ENCODE data around the gene ARHGAP27.

GRCh38 chr17:45403906-45404490, 28.7 kb downstream of the ARHGAP27 start:
- TF ChIP-seq, protein P1, sequence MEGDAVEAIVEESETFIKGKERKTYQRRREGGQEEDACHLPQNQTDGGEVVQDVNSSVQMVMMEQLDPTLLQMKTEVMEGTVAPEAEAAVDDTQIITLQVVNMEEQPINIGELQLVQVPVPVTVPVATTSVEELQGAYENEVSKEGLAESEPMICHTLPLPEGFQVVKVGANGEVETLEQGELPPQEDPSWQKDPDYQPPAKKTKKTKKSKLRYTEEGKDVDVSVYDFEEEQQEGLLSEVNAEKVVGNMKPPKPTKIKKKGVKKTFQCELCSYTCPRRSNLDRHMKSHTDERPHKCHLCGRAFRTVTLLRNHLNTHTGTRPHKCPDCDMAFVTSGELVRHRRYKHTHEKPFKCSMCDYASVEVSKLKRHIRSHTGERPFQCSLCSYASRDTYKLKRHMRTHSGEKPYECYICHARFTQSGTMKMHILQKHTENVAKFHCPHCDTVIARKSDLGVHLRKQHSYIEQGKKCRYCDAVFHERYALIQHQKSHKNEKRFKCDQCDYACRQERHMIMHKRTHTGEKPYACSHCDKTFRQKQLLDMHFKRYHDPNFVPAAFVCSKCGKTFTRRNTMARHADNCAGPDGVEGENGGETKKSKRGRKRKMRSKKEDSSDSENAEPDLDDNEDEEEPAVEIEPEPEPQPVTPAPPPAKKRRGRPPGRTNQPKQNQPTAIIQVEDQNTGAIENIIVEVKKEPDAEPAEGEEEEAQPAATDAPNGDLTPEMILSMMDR (conservative IDR thresholded peaks at IDR 0.05; ENCODE audit: low read depth, low read length) = no peak
- TF ChIP-seq EZH2 (IDR thresholded peaks at IDR 0.05; ENCODE audit: borderline replicate concordance, low read depth, low read length, poor library complexity, severe bottlenecking) = no peak
